ENCODE results near the gene CALM3. TPM values are rescaled to one million over a fixed set of nuclear protein-coding genes. Genes with fewer than 3 reads are reported as not detected.

Gene CALM3
- total and polyA plus RNA-seq, 2 donors (not counting 3 experiments of a cell fraction or from before 2014, with no cell fraction given), result 305 to 425 TPM

DNA sequence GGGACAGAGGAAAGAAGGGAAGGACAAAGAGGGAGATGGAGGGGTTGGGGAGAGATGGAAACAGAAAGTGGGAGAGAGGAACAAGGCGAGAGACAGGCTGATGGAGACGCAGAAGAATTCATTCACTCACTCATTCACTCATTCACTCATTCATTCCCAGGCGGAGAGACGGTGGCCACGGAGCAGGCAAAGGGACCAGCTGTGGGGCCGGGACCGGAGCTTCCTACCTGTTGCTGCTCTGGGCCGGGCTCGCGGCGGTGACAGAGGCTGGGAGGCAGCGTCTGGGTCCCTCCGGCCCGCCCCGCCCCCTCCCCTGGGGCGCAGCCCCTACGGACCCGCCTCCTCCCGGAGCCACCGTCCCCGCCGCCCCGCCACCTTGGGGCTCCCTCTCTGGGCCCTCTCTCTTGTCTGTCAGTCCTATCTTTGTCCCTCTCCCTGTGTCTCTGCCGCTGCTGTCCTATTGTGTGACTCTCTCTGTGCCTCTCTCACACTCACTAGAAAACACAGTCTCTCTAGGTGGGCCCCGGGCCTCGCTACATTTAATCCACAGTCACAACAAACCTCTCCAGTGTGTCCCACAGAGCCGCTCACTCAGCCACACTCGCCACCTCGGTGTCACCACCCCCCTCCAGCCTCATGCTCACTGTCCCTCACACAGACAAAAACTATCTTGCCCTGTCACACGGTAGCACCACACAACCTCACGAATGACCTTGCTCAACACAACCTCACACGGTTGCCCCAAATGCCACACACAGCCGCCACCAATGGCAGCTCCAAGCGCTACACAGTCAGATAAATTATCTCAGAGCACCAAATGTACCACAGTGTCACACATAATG, 35.0 kb downstream of the CALM3 start, which contains the start of gene GNG8:
TSS of gene GNG8 (minus strand) at position 283 of the 842 bp plus-strand sequence. CDS start 1,520 bp downstream, outside the sequence.
- Histone ChIP-seq H3K79me2 (ENCODE audit: control insufficient read depth, insufficient read depth, low read length) (no peaks in the 10 kb centered on the region), H3K36me3 (ENCODE audit: control insufficient read depth in 2 of 2, extremely low read depth in 1 of 2, insufficient read depth in 2 of 2, low read length in 2 of 2) (no peaks in the 10 kb centered on the region), H2AFZ (ENCODE audit: low read depth, low read length) (no peak within 1 kb of the TSS), H3K4me2 (ENCODE audit: insufficient read depth, low read length) (no peak within 1 kb of the TSS), H3K4me1 (ENCODE audit: control insufficient read depth, extremely low read depth, insufficient read depth, low read length) (peaks cover 7% of the 10 kb centered on the region), H3K27ac (ENCODE audit: insufficient read depth, low read depth, low read length) (no peak within 1 kb of the TSS), H3K27me3 (ENCODE audit: control insufficient read depth in 2 of 2, insufficient read depth in 2 of 2, low read length in 2 of 2) (peaks cover 0 to 14% of the 10 kb centered on the region in 2 experiments), H3K9me3 (replicated peaks; ENCODE audit: control insufficient read depth, insufficient read depth, low read length) (no peaks in the 10 kb centered on the region), H3K9ac (replicated peaks; ENCODE audit: extremely low read depth, insufficient read depth, low read length) (no peak within 1 kb of the TSS), H3K4me3 (replicated peaks in 1 of 3; ENCODE audit: insufficient read depth in 1 of 3, low read depth in 1 of 3, low read length in 3 of 3) (no peak within 1 kb of the TSS), H3K9me1 (replicated peaks; ENCODE audit: control insufficient read depth, extremely low read depth, insufficient read depth, low read length) (no peaks in the 10 kb centered on the region), H4K20me1 (replicated peaks; ENCODE audit: control insufficient read depth, extremely low read depth, insufficient read depth, low read length) (no peaks in the 10 kb centered on the region)
- TF ChIP-seq, protein P1, sequence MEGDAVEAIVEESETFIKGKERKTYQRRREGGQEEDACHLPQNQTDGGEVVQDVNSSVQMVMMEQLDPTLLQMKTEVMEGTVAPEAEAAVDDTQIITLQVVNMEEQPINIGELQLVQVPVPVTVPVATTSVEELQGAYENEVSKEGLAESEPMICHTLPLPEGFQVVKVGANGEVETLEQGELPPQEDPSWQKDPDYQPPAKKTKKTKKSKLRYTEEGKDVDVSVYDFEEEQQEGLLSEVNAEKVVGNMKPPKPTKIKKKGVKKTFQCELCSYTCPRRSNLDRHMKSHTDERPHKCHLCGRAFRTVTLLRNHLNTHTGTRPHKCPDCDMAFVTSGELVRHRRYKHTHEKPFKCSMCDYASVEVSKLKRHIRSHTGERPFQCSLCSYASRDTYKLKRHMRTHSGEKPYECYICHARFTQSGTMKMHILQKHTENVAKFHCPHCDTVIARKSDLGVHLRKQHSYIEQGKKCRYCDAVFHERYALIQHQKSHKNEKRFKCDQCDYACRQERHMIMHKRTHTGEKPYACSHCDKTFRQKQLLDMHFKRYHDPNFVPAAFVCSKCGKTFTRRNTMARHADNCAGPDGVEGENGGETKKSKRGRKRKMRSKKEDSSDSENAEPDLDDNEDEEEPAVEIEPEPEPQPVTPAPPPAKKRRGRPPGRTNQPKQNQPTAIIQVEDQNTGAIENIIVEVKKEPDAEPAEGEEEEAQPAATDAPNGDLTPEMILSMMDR (IDR thresholded peaks at IDR 0.05; ENCODE audit: extremely low read depth in 1 of 2, insufficient read depth in 1 of 2, low read depth in 1 of 2, low read length in 2 of 2), result no peak
- TF ChIP-seq EZH2 (IDR thresholded peaks at IDR 0.05; ENCODE audit: borderline replicate concordance, low read depth, low read length, severe bottlenecking), result no peak
- TF ChIP-seq, protein P2, sequence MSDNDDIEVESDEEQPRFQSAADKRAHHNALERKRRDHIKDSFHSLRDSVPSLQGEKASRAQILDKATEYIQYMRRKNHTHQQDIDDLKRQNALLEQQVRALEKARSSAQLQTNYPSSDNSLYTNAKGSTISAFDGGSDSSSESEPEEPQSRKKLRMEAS (IDR thresholded peaks at IDR 0.05; ENCODE audit: insufficient read depth, insufficient read length), result no peak
- no peak for TF ChIP-seq POLR2A (IDR thresholded peaks at IDR 0.05; ENCODE audit: low read depth, low read length)
- no peak for TF ChIP-seq FOS (IDR thresholded peaks at IDR 0.05; ENCODE audit: borderline replicate concordance, insufficient read depth, low read length)
- TF ChIP-seq JUN (IDR thresholded peaks at IDR 0.05; ENCODE audit: borderline replicate concordance, insufficient read depth, insufficient read length, low read depth), result no peak
- no peak for TF ChIP-seq GATA2 (IDR thresholded peaks at IDR 0.05; ENCODE audit: insufficient read depth, insufficient read length, low read depth, low read length)
- no peak for TF ChIP-seq MYC (IDR thresholded peaks at IDR 0.05; ENCODE audit: low read depth, low read length)
- no peak for TF ChIP-seq POLR2AphosphoS5 (IDR thresholded peaks at IDR 0.05; ENCODE audit: insufficient read depth, low read depth, low read length)
- intact Hi-C loops (cut with micrococcal nuclease) (no loop called here), dilution Hi-C loops (cut with MboI; ENCODE audit: extremely low pct_ligation_motif_present, low sequenced_read_pairs) (no loop called here)
- FAIRE-seq (no peak), DNase-seq (ENCODE audit: low read depth, low spot score) (no peak)
- POLR2A ChIA-PET, result interaction anchor here (0.6 kb wide), 1 partner anchor 101 kb away, joined by 4 read pairs; no protein-coding TSS in a partner anchor
- CTCF ChIA-PET, result interaction anchor here (0.7 to 1.9 kb wide), 2 partner anchors 25 to 204 kb away, joined by 3 to 23 read pairs; partner anchors contain the start of gene DACT3
- BruUV-seq (replicated peaks), result no TSS peak
